Liver (tissue), 9 donors: ENCODE data around the gene HNF4A. TPM values are rescaled to one million over a fixed set of nuclear protein-coding genes. Genes with fewer than 3 reads are reported as not detected.

Experiments
- DNase-seq: peaks from one replicate; pipeline ENCODE4 v3.0.0-alpha.2; 2017; ENCODE audit warnings: low spot score
- H3K27ac ChIP-seq, 2 donors: one replicate each; pipeline ENCODE4 v1.7.0; 2013; ENCODE audit warnings: inconsistent platforms in 2 of 2, low read length in 2 of 2, control low read depth in 1 of 2, low read depth in 1 of 2, mild to moderate bottlenecking in 1 of 2
- H3K27me3 ChIP-seq, 4 donors: one replicate each; pipeline versions ENCODE4 v1.6.1 to v1.7.0; 2013; ENCODE audit warnings: low read length in 3 of 4, inconsistent platforms in 1 of 4, mild to moderate bottlenecking in 1 of 4, moderate library complexity in 1 of 4; ENCODE audit not compliant: control insufficient read depth in 4 of 4, insufficient read depth in 4 of 4
- H3K36me3 ChIP-seq, 4 donors: one replicate each; pipeline versions ENCODE4 v1.6.1 to v1.7.0; 2013; ENCODE audit warnings: low read length in 3 of 4, mild to moderate bottlenecking in 3 of 4, low read depth in 1 of 4, moderate library complexity in 1 of 4; ENCODE audit not compliant: control insufficient read depth in 4 of 4, insufficient read depth in 3 of 4
- H3K4me1 ChIP-seq, 4 donors: one replicate each; pipeline versions ENCODE4 v1.6.1 to v1.7.0; 2013; ENCODE audit warnings: low read length in 3 of 4, mild to moderate bottlenecking in 3 of 4, moderate library complexity in 1 of 4; ENCODE audit not compliant: control insufficient read depth in 4 of 4, insufficient read depth in 4 of 4
- H3K4me3 ChIP-seq, 3 donors: one replicate each; pipeline versions ENCODE4 v1.6.1 to v1.7.0; 2013; ENCODE audit warnings: low read length in 3 of 3, control low read depth in 1 of 3, low read depth in 1 of 3, mild to moderate bottlenecking in 1 of 3
- H3K9ac ChIP-seq, 2 donors: one replicate each; pipeline ENCODE4 v1.7.0; 2013; ENCODE audit warnings: low read length in 2 of 2, mild to moderate bottlenecking in 2 of 2, moderate library complexity in 2 of 2, control low read depth in 1 of 2, low read depth in 1 of 2
- H3K9me3 ChIP-seq, 4 donors: one replicate each; pipeline versions ENCODE4 v1.6.1 to v1.7.0; 2013; ENCODE audit warnings: low read length in 3 of 4; ENCODE audit not compliant: control insufficient read depth in 4 of 4
- EGR1 ChIP-seq, 2 donors: IDR thresholded peaks; 2 replicates each; pipeline ENCODE4 v1.6.1; 2016 to 2018; ENCODE audit warnings: antibody characterized with exemption in 2 of 2, low read depth in 2 of 2
- FOXA1 ChIP-seq: IDR thresholded peaks from 2 replicates; pipeline ENCODE4 v1.6.1; 2016; ENCODE audit warnings: antibody characterized with exemption
- FOXA2 ChIP-seq: IDR thresholded peaks from 2 replicates; pipeline ENCODE4 v1.6.1; 2016; ENCODE audit warnings: antibody characterized with exemption
- GABPA ChIP-seq, 2 donors: IDR thresholded peaks in 1 of 2; conservative IDR thresholded peaks in 1 of 2; 2 replicates each; pipeline ENCODE4 v1.6.1; 2016; ENCODE audit warnings: antibody characterized with exemption in 2 of 2, mild to moderate bottlenecking in 1 of 2, moderate library complexity in 1 of 2
- HNF4A ChIP-seq, 2 donors: conservative IDR thresholded peaks; 2 replicates each; pipeline ENCODE4 v1.6.1; 2016; ENCODE audit warnings: antibody characterized with exemption in 2 of 2, mild to moderate bottlenecking in 2 of 2
- HNF4G ChIP-seq: IDR thresholded peaks from 2 replicates; pipeline ENCODE4 v1.6.1; 2016; ENCODE audit warnings: antibody characterized with exemption
- JUND ChIP-seq, 2 donors: IDR thresholded peaks; 2 replicates each; pipeline ENCODE4 v1.6.1; 2016; ENCODE audit warnings: antibody characterized with exemption in 2 of 2
- NR2F2 ChIP-seq: IDR thresholded peaks from 2 replicates; pipeline ENCODE4 v1.6.1; 2016; ENCODE audit warnings: antibody characterized with exemption
- RAD21 ChIP-seq, 2 donors: IDR thresholded peaks; 2 replicates each; pipeline ENCODE4 v1.6.1; 2016; ENCODE audit warnings: antibody characterized with exemption in 2 of 2, mild to moderate bottlenecking in 2 of 2
- RXRA ChIP-seq, 2 donors: IDR thresholded peaks; 2 replicates each; pipeline ENCODE4 v1.6.1; 2017 to 2018; ENCODE audit warnings: antibody characterized with exemption in 2 of 2, mild to moderate bottlenecking in 1 of 2
- SP1 ChIP-seq: IDR thresholded peaks from 2 replicates; pipeline ENCODE4 v1.6.1; 2018; ENCODE audit warnings: antibody characterized with exemption, mild to moderate bottlenecking
- TAF1 ChIP-seq: conservative IDR thresholded peaks from 2 replicates; pipeline ENCODE4 v1.6.1; 2016; ENCODE audit warnings: antibody characterized with exemption, mild to moderate bottlenecking
- YY1 ChIP-seq: IDR thresholded peaks from 2 replicates; pipeline ENCODE4 v1.6.1; 2016; ENCODE audit warnings: antibody characterized with exemption, mild to moderate bottlenecking
- WGBS: extraction: QIAGEN DNeasy Blood & Tissue Kit; methylation state at CpG from one replicate; pipeline ENCODE4 v1.1.7; 2013; 5-methylcytosine and 5-hydroxymethylcytosine counted together
- polyA plus RNA-seq, 2 donors: library from polyadenylated mRNA; stranded (reverse) in 1 of 2; unstranded in 1 of 2; fragments of 200-250 nt in 1 of 2; fragments of >200 nt in 1 of 2; fragmentation: Nextera tagmentation in 1 of 2; extraction: Ambion mirVana in 1 of 2; gene quantifications; one replicate each; pipeline versions ENCODE4 v1.2.1 to v1.2.3, GENCODE V29; 2013 to 2015
- total RNA-seq, 2 donors: library from RNA; depleted of rRNA; stranded (reverse); fragments of >200 nt; gene quantifications; one replicate each; pipeline ENCODE4 v1.2.3, GENCODE V29; 2014
- TF ChIP-seq, protein P1 (sequence below): fragments of 150-350 bp; IDR thresholded peaks from 2 replicates; pipeline ENCODE4 v1.5.1; 2017; ENCODE audit warnings: improper control_type of control experiment, low read depth, low read length; ENCODE audit not compliant: missing input control
- TF ChIP-seq, protein P2 (sequence below): IDR thresholded peaks from 2 replicates; pipeline ENCODE4 v1.6.1; 2016; ENCODE audit warnings: antibody characterized with exemption, mild to moderate bottlenecking
- TF ChIP-seq, protein P3 (sequence below): IDR thresholded peaks from 2 replicates; pipeline ENCODE4 v1.6.1; 2016; ENCODE audit warnings: antibody characterized with exemption
- TF ChIP-seq, protein P4 (sequence below): IDR thresholded peaks from 2 replicates; pipeline ENCODE4 v1.6.1; 2016; ENCODE audit warnings: antibody characterized with exemption
- TF ChIP-seq, protein P5 (sequence below): IDR thresholded peaks from 2 replicates; pipeline ENCODE4 v1.6.1; 2016; ENCODE audit warnings: antibody characterized with exemption
- donor health status: healthy.
- donor health status: healthy.
- donor health status: healthy.
- donor health status: healthy.
- donor health status: healthy.

The HNF4A gene
- total and polyA plus RNA-seq, 4 donors, result 51.7 to 171 (median 86.0) TPM

DNA sequence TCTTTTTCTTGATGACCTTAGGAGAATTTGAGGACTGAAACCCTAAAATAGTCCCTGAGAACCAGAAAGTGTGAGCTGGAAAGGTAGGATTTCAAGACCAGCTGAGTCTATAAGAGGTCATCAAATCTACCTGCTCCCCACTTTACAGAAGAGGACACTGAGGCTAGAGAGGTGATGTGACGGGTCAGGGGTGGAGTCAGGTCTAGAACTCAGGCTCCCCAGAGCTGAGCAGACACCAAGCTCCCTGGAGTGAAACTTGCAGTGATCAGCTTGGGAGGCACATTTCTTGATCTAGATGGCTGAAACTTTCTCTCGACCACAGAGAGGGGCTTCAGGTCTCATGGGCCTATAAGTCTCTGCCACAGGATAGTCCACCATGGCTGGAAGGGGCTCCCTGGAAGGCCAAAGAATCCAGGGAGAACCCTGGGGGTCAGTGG lies 55.1 kb downstream of the HNF4A start:
- TF ChIP-seq HNF4G (no peak), SP1 (no peak), HNF4A (conservative IDR thresholded peaks at IDR 0.05) (no peak), RXRA (IDR thresholded peaks at IDR 0.05) (no peak), NR2F2 (no peak), TAF1 (no peak), EGR1 (IDR thresholded peaks at IDR 0.05; ENCODE audit: low read depth in 2 of 2) (no peak), RAD21 (IDR thresholded peaks at IDR 0.05) (no peak), YY1 (no peak), JUND (IDR thresholded peaks at IDR 0.05) (no peak), GABPA (IDR thresholded peaks at IDR 0.05 in 1 of 2, conservative IDR thresholded peaks at IDR 0.05 in 1 of 2) (no peak), FOXA1 (no peak), FOXA2 (no peak)
- TF ChIP-seq, protein P1, sequence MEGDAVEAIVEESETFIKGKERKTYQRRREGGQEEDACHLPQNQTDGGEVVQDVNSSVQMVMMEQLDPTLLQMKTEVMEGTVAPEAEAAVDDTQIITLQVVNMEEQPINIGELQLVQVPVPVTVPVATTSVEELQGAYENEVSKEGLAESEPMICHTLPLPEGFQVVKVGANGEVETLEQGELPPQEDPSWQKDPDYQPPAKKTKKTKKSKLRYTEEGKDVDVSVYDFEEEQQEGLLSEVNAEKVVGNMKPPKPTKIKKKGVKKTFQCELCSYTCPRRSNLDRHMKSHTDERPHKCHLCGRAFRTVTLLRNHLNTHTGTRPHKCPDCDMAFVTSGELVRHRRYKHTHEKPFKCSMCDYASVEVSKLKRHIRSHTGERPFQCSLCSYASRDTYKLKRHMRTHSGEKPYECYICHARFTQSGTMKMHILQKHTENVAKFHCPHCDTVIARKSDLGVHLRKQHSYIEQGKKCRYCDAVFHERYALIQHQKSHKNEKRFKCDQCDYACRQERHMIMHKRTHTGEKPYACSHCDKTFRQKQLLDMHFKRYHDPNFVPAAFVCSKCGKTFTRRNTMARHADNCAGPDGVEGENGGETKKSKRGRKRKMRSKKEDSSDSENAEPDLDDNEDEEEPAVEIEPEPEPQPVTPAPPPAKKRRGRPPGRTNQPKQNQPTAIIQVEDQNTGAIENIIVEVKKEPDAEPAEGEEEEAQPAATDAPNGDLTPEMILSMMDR, result no peak
- TF ChIP-seq, protein P2, sequence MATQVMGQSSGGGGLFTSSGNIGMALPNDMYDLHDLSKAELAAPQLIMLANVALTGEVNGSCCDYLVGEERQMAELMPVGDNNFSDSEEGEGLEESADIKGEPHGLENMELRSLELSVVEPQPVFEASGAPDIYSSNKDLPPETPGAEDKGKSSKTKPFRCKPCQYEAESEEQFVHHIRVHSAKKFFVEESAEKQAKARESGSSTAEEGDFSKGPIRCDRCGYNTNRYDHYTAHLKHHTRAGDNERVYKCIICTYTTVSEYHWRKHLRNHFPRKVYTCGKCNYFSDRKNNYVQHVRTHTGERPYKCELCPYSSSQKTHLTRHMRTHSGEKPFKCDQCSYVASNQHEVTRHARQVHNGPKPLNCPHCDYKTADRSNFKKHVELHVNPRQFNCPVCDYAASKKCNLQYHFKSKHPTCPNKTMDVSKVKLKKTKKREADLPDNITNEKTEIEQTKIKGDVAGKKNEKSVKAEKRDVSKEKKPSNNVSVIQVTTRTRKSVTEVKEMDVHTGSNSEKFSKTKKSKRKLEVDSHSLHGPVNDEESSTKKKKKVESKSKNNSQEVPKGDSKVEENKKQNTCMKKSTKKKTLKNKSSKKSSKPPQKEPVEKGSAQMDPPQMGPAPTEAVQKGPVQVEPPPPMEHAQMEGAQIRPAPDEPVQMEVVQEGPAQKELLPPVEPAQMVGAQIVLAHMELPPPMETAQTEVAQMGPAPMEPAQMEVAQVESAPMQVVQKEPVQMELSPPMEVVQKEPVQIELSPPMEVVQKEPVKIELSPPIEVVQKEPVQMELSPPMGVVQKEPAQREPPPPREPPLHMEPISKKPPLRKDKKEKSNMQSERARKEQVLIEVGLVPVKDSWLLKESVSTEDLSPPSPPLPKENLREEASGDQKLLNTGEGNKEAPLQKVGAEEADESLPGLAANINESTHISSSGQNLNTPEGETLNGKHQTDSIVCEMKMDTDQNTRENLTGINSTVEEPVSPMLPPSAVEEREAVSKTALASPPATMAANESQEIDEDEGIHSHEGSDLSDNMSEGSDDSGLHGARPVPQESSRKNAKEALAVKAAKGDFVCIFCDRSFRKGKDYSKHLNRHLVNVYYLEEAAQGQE, result no peak
- TF ChIP-seq, protein P3, sequence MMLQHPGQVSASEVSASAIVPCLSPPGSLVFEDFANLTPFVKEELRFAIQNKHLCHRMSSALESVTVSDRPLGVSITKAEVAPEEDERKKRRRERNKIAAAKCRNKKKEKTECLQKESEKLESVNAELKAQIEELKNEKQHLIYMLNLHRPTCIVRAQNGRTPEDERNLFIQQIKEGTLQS, result no peak
- TF ChIP-seq, protein P4, sequence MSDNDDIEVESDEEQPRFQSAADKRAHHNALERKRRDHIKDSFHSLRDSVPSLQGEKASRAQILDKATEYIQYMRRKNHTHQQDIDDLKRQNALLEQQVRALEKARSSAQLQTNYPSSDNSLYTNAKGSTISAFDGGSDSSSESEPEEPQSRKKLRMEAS, result no peak
- TF ChIP-seq, protein P5, sequence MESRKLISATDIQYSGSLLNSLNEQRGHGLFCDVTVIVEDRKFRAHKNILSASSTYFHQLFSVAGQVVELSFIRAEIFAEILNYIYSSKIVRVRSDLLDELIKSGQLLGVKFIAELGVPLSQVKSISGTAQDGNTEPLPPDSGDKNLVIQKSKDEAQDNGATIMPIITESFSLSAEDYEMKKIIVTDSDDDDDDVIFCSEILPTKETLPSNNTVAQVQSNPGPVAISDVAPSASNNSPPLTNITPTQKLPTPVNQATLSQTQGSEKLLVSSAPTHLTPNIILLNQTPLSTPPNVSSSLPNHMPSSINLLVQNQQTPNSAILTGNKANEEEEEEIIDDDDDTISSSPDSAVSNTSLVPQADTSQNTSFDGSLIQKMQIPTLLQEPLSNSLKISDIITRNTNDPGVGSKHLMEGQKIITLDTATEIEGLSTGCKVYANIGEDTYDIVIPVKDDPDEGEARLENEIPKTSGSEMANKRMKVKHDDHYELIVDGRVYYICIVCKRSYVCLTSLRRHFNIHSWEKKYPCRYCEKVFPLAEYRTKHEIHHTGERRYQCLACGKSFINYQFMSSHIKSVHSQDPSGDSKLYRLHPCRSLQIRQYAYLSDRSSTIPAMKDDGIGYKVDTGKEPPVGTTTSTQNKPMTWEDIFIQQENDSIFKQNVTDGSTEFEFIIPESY, result no peak
- peaks cover 28 to 92% (median 58%) of the 10 kb centered on the region in 4 donors for H3K4me1 ChIP-seq
- H3K9ac ChIP-seq, result peak overlapping the region; percentile 80 to 92

More for the DNA sequence above, 55.1 kb downstream of the HNF4A start:
- no peak for DNase-seq
- 45% methylated on average over 2 of the region's 2 CpGs for WGBS
- peaks cover 12 to 39% (median 29%) of the 10 kb centered on the region in 4 donors for H3K36me3 ChIP-seq
- H3K9me3 ChIP-seq, result no peaks in the 10 kb centered on the region
- no peaks in the 10 kb centered on the region for H3K27me3 ChIP-seq
- H3K27ac ChIP-seq, result peak overlapping the region; percentile 91 to 93
- H3K4me3 ChIP-seq, result no peak overlapping the region
